Measurements from ENCODE around the gene FAM53B.
"Not testable (repeated sequence)": the region's sequence is repeated elsewhere in the genome, so short reads cannot be mapped to it uniquely, and the experiment has no call there.

FAM53B gene

GRCh38 chr10:124744102-124745050 is at the start of gene FAM53B:
Gene FAM53B (minus strand): TSS chr10:124744378. CDS start chr10:124706713, 37,665 bp downstream.
- DNase-seq (ENCODE audit: low spot score), result peak; percentile 89

DNA sequence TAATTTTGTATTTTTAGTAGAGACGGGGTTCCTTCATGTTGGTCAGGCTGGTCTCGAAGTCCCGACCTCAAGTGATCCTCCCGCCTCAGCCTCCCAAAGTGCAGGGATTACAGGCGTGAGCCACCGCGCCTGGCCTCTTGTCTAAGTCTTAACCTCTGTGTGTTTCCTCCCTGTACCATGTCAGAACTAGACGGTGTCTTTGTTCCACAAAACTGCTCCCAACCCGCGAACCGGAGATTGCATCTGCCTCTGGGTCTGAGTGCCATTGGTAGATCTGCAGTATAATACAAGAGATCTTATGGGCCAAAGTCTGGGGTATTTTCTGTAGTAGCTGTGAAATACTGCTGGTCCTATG is 48.8 kb upstream of the FAM53B start:
- no peak for DNase-seq (ENCODE audit: low spot score)

GRCh38 chr10:124791547-124792348 is 47.6 kb upstream of the FAM53B start, which contains the start of gene EEF1AKMT2:
Gene EEF1AKMT2 (minus strand): TSS chr10:124791887. CDS start chr10:124791833, 54 bp downstream.
- peak; percentile 92 for DNase-seq (ENCODE audit: low spot score)

GRCh38 chr10:124782900-124783299 is 38.7 kb upstream of the FAM53B start:
- not testable (repeated sequence) for DNase-seq (ENCODE audit: low spot score)

- DNase-seq (ENCODE audit: low spot score), result no peak
Observed at GRCh38 chr10:124768791-124769190, 24.6 kb upstream of the FAM53B start.

GRCh38 chr10:124765256-124765655 is 21.1 kb upstream of the FAM53B start:
- DNase-seq (ENCODE audit: low spot score), result no peak

GRCh38 chr10:124763267-124763666 is 19.1 kb upstream of the FAM53B start:
- DNase-seq (ENCODE audit: low spot score), result no peak

DNA sequence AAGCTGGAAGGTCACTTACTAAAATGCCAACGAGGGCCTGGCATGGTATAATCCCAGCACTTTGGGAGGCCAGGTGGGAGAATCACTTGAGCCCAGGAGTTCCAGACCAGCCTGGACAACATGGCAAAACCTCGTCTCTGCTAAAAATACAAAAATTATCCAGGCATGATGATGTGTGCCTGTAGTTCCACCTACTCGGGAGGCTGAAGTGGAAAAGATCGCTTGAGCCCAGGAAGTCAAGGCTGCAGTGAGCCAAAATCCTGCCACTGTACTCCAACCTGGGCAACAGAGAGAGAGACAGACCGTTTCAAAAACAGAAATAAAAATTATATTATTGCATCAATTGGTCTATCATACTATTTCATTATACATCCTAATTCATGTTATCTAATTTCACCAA is 18.1 kb upstream of the FAM53B start:
- no peak for DNase-seq (ENCODE audit: low spot score)

- DNase-seq (ENCODE audit: low spot score), result no peak
Observed at GRCh38 chr10:124756156-124756903, 12.2 kb upstream of the FAM53B start.

GRCh38 chr10:124755581-124755980 is 11.4 kb upstream of the FAM53B start:
- DNase-seq (ENCODE audit: low spot score), result no peak

- DNase-seq (ENCODE audit: low spot score), result no peak
Observed at GRCh38 chr10:124754227-124754626, 10.0 kb upstream of the FAM53B start.

DNA sequence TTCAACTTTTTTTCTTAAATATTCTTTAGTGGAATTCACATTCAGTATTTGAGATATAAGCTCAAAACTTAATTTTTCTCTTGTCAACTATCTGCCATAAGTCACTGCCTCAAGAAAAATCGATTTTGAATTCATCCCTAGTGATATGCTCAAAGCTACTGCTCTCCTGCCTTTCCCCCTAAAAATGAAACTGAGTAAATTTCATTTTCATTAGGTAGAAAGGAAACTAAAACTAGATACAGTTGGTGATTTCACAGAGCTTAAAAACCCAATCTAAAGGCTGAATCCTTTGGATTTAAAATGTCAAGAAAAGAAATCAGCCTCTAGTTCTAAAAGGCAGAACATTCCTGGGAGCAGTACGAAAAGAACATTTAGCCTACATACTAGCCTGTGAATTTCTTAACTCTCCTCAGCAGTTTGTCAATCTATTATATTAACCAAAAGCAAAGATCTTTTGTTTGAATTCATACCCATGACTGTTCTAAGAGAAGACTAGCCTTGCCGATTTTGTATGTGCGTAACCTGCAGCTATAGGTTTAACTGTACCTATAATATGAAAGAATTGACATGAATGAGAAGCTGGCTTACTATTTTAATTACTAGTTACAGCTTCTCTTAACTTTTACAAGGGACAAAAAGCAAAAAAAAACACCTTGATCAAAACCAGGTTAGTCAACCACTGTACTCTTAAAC is 4.9 kb upstream of the FAM53B start:
- DNase-seq (ENCODE audit: low spot score), result no peak

DNA sequence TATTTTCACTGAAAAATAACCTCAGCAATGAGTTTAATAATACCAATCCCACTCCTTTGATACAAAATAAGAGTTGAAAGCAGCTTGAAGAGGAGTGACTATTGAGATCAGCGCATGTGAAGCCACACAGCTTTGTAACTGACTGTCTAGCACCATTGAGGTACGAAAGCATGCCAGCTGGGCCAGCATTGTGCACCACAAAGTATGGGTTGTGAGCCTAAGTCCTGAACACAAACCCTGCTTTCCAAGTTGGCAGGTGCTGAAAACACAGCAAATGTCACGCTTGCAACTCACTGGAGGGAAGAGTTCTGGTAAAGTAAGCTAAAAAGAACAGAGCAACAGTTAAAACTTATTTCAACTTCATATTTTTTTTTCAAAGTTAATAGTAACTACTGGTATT is 4.0 kb upstream of the FAM53B start:
- no peak for DNase-seq (ENCODE audit: low spot score)

DNA sequence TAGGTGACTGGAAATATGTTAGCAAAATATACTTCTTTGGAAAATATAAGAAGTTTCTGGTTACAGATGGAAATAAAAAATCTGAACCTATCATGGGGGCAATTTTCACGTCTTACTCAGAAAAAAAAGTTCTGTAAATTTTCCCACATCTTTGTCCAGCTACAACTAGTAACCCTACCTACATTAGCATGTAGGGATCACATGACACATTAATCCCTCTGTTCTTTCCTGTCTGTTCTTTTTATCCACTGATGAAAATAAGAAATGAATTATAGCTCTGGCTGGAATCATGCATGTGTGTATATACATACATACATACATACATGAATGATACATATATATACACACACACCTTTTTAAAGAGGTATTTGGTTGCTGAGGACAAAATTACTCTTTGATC is 3.6 kb upstream of the FAM53B start:
- no peak for DNase-seq (ENCODE audit: low spot score)

DNA sequence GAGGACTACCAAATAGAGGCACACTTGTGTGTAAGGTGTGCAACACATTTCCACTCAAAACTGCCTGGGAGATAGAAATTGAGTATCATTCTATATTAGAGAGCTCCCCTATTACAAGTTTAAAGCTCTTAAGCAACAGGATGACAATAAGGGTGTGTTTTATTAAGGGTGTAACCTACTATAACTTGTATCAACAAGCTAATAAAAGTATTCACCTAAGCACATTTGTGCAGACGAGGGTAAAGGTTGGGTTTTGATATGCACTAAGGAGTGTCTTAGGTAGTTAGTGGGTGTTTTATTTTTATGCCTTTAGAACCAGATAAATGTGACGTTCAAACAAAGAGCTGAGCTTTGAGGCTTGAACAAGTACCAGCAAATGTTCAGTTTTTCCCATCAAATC is 2.8 kb upstream of the FAM53B start:
- no peak for DNase-seq (ENCODE audit: low spot score)

DNA sequence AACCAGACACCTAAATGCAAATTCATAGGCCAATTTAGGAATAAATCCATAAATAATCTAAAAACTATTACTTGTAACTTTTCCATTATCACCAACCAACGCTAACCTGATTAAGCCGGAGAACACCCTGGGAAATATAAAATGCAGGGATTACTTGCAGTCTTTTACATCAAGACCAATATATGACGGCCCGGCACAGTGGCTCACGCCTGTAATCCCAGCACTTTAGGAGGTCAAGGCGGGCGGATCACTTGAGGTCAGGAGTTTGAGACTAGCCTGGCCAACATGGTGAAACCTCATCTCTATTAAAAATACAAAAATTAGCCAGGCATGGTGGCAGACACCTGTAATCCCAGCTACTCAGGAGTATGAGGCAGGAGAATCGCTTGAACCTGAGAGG is 2.3 kb upstream of the FAM53B start:
- not testable (repeated sequence) for DNase-seq (ENCODE audit: low spot score)

DNA sequence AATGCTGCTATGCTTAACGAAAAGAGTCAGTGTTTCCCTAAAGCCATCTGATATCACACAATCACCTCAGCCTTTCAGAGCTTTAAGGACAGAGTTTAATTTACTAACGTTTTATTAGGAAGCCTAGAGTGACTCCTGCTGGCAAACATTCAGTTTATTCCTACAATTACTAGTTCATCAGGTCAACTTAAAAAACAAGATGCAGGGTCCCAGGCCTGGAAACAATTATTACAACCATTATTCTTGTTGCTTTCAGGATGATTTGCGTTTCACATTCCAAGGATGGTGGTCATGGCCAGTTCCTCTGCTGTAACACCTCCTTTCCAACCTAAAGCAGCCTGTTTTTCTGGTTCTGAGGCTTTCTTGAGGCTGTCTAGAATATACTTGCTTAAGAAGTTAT is 1.5 kb upstream of the FAM53B start:
- DNase-seq (ENCODE audit: low spot score), result no peak

DNA sequence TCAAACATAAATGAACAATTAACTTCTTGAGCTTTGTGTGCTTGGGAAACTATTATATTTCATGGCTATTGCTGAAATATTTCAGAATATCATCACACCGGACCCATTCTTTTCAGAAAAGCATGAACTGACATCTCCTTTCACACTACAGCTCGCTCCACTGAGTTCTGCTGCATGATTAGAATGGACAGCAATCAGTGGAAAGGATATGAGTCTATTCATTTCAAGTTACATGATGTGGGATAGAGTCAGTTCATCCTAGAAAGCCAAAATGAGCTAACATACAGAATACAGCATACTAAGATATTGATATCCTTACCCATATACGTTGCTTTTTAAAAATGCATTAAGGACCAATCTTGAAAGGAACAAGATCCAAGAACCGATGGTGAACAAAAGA is 1.1 kb upstream of the FAM53B start:
- DNase-seq (ENCODE audit: low spot score), result no peak

- DNase-seq (ENCODE audit: low spot score), result no peak
Observed at GRCh38 chr10:124743191-124744101, 732 bp downstream of the FAM53B start.

DNA sequence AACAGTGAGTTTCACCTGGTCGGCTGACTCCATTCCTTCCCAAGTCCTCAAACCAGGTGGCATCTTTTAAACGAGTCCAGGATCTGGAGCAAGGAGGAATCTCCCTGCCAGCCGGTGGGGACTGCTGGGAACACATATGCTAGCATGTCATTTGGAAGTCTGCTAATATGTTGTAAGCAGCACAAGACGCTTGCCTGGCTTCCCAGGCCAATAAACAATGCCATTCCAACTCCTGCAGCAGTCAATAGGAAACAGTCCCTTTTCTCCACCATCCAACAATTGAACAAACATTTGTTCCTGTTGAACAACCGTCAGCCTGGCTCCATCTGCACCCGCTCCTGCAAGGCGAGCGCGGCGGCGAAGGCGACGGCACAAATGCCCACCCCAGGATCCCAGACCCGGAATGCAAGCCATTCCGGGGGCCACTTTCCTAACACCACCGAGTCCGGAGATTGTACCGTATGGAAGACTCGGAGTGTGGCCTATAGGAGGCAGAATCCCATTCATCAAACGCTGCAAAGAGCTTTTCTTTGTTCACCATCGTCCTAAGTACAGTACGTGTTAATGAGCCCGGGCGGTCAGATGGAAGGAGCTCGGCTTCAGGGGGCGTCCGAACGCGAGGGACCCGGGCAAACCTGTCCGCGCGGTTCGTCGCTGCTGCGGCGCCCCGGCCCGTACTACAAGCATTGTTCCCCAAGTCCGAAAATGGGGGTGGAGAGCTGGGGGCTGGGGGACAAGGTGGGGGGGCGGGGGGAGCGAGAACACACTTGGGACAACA is 1.6 kb downstream of the FAM53B start:
- DNase-seq (ENCODE audit: low spot score), result no peak

Measured in left forelimb (tissue), 1 donor.